ENCODE data around the gene TMEM238.
"Not testable (repeated sequence)": the region's sequence is repeated elsewhere in the genome, so short reads cannot be mapped to it uniquely, and the experiment has no call there.

The TMEM238 gene

GRCh38 chr19:55336101-55336500 lies 48.0 kb downstream of the TMEM238 start:
- no peak for DNase-seq

GRCh38 chr19:55333870-55334269 lies 50.2 kb downstream of the TMEM238 start:
- DNase-seq = no peak

GRCh38 chr19:55329791-55330190 lies 54.3 kb downstream of the TMEM238 start:
- not testable (repeated sequence) for DNase-seq
